Stimulated activated CD4-positive, alpha-beta T cell treated with anti-CD3 and anti-CD28 coated beads, TNF-alpha, amount 100 ng/mL, for 4 hours (primary cell): ENCODE data around the gene MAP1LC3A.
"Not testable (repeated sequence)": the region's sequence is repeated elsewhere in the genome, so short reads cannot be mapped to it uniquely, and the experiment has no call there.

Experiments used
- DNase-seq, 3 experiments: peaks; one replicate each; pipeline ENCODE4 v3.0.0-alpha.2; 2020; ENCODE audit warnings: low read depth in 3 of 3

MAP1LC3A gene

GRCh38 chr20:34558320-34559218 lies at the start of gene MAP1LC3A:
Gene MAP1LC3A (plus strand): TSS chr20:34558718. CDS start chr20:34558869, 151 bp downstream.
- DNase-seq, result peak; percentile 85 to 89 (median 87)

DNA sequence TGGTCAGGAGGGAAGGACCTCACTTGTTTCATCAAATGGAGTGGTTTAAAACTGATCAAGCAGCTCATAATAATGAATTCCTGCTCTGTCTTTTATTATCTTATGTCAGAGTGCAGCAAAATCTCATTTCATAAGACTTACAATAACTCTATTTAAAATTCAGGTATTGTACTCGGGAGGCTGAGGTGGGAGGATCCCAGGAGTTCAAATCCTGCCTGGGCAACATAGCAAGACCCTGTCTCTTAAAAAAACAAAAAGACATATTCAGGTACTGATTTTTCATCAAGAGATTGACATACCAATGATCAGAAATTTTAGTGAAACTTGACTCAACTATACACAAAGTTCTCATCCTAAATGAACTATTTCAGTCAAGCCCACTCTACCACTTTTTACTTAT lies 47.9 kb upstream of the MAP1LC3A start:
- no peak for DNase-seq

DNA sequence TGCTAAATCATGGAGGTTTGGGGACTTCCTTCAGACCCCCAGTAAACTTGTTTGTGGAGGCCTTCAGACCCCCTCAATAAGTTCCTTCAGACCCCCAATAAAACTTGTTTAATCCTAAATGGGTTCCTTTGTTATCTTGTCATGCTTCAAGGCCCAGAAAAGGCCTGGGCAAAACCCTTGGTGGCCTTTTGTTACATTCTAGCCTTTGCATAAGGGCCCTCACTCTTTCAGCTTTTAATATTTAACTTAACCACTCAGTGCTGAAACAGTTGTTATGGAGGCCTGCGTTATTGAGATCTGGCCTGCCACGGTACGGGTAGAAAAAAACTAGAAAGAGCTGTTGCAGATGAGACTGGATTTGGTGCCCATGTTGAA lies 46.6 kb upstream of the MAP1LC3A start:
- DNase-seq, result no peak

GRCh38 chr20:34512266-34512954 lies 46.1 kb upstream of the MAP1LC3A start:
- no peak for DNase-seq

- DNase-seq, result no peak
Observed at GRCh38 chr20:34512955-34513419, 45.5 kb upstream of the MAP1LC3A start.

DNA sequence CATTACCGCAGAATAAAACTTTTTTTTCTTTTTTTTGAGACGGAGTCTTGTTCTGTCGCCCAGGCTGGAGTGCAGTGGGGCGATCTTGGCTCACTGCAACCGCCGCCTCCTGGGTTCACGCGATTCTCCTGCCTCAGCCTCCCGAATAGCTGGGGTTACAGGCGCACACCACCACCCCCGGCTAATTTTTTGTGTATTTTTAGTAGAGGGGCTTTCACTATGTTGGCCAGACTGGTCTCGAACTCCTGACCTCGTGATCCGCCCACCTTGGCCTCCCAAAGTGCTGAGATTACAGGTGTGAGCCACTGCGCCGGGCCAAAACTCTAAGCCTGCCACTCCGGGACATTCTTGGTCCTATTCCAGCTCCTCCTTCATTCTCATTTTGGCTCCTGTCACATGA lies 44.5 kb upstream of the MAP1LC3A start:
- DNase-seq, result not testable (repeated sequence)

DNA sequence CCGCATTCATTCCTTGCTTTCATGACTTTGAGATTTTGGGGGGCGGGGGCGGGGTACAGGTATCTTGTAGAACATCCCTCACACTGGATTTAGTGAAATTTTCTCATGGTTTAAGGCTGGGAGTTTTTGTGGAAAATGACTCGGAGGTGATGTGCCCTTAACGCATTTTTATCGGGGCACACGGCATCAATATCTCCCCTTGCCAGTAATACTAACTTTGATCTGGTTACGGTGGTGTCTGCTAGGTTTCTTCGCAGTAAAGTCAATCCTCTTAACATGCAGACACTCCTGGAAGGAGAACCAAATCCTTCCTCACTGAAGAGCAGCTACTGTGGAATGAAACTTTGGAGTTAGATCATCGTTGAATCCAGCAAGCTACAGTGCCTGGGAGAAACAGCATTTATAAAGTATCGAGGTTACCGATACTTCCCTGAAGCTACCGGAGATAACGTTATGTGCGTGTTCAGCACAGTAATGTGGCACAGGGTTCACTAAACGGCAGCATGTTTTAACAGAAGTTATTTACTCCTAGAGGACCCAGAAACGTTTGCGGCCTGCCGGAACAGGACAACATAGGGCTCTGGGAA lies 43.5 kb upstream of the MAP1LC3A start:
- no peak for DNase-seq

DNA sequence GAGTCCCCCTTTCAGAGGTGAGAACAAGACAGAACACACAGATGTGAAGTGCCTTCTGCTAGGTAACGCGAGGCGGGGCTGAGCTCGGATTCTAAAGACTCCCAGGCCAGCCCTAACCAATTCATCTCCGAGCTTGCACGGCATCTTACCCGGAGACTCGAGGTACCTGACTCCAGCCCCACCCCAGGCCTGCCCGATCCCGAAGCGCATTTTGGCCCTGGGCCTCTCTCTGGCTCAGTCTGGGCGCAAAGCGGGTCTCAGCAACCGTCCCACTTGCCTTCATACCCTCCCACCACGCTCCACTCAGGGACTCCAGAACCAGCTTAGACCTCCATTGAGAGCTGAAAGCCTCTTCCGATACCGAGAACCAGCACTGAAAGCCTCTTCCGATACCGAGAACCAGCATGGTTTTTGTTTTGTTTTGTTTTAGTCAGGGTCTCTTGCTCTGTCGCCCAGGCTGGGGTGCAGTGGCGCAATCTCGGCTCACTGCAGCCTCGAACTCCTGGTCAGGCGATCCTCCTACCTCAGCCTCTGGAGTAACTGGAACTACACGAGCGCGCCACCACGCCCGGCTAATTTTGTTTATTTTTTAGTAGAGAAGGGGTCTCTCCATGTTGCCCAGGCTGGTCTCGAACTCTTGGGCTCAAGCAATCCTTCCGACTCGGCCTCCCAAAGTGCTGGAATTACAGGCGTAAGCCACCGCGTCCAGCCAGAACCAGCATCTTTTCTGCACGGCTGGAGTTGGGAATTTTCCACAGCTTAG lies 42.9 kb upstream of the MAP1LC3A start:
- DNase-seq, result peak; percentile 36 to 56 (median 50)

- peak; percentile 88 to 93 (median 92) for DNase-seq
Observed at GRCh38 chr20:34516247-34517113, 42.0 kb upstream of the MAP1LC3A start, which contains the start of gene DYNLRB1. Gene DYNLRB1 (plus strand): TSS chr20:34516422. CDS start chr20:34516459, 37 bp downstream.

- no peak for DNase-seq
Observed at GRCh38 chr20:34517114-34517505, 41.4 kb upstream of the MAP1LC3A start.

GRCh38 chr20:34518863-34519262 lies 39.7 kb upstream of the MAP1LC3A start:
- DNase-seq, result not testable (repeated sequence)

DNA sequence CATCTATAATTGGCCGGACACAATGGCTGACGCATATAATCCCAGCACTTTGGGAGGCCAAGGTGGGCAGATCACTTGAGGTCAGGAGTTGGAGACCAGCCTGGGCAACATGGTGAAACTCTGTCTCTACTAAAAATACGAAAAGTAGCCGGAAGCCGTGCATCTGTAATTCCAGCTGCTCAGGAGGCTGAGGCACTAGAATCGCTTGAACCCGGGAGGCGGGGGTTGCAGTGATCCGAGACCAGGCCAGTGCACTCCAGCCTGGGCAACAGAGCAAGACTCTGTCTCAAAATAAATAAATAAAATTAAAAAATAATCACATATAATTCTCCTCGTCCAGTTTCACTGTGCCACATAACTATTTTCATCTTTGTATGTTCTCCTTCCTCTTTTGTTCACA lies 38.7 kb upstream of the MAP1LC3A start:
- not testable (repeated sequence) for DNase-seq

DNA sequence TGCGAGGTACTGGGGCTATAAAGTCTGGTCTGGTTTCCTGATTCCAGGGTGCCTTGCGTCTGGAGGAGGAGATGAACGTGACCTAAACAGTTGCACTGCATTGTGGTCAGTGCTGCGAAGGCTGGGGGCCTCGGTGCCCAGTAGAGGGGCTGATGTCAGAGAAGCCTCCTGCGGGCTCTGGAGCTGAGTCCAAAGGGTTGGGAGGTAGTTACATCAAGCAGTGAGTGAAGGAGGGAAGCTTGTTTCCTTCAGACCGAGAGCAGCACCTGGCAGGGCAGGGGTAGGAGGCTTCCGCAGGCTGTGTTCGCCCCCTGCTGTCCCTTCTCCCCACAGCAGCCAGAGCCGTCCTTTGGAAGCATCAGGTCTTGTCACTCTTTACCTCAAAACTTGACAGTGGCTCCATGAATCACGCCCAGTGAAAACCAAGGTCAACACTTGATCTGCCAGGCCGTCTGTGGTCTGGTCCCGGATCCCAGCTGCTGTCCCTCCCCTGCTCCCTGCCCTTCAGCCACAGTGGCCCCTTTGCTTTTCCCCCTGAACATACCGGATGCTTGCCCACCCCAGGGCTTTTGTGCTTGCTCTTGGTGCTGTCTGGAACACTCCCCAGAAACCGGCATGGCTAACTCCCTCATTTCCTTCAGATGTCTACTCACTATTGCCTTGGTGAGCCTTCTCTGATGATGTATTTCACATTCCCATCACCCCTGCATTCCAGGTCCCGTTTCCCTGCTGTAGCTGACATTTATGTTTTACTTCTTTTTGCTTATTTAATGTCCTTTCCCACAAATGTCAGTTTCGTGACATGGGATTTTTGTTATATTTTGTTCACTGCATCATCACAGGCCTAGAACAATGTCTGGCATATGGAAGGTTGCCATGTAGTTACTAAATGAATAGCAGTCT lies 35.3 kb upstream of the MAP1LC3A start:
- DNase-seq, result peak in 1 of 3 experiments; percentile 37

DNA sequence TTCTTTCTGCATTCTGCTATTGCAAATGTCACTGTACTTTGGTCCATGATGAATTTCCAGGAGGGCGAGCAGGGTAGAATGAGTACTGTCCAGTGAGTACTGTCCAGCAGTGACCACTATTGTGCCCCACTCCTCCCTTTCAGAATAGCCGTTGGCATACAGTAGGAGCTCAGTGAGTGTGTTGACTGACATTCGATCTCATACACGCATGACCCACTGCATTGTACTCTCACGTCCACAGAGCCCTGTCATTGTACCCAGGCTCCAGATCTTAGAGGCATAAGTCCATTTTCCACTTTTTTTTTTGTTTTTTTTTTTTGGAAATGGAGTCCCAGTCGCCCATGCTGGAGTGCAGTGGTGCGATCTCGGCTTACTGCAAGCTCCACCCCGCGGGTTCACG lies 34.1 kb upstream of the MAP1LC3A start:
- no peak for DNase-seq

DNA sequence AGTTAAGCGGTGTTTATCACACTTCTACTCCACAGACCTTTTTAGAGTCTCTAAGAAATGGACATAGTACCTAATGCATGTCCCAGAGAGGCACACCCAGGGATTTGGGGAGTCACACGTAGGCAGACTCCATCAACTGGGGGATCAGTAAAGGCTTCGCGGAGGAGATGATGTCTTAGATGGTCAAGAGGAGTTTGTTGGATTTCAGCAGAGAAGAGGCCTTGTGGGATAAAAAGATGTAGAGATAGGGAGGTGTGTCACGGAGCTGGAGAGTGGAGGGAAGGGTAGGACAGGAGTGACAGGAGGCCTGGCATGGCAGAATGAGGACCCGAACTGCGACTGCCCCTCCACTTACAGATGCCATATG lies 33.2 kb upstream of the MAP1LC3A start:
- no peak for DNase-seq

DNA sequence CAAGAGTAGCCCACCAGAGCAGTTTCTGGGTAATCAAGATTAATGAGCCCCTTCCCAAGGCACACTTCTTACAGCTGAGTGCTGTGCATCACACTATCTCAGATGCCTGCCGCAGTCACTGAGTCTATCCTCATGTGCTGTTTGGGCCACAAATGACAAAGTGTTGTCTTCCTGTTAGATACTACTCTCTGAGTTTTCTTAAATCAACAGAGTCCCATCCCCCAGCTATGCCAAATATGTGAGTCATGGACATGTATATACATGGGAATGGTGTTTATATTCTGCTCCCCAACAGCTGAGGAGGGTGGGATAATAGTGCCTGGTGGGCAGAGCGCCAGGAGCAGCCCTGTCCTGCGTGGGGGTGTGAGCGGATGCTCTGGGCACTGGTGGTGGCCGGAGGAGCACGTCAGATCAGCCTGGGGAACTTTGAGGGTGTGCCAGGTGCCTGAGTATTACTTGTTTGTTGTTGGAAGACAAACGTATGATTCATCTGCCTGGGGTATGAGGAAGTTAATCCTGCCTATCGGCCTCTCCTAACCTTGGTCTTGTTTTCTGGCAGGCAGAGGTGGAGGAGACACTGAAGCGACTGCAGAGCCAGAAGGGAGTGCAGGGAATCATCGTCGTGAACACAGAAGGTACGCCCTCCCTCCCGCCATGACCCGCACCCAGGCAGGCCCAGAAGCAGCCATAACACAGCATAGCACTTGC lies 32.7 kb upstream of the MAP1LC3A start:
- no peak for DNase-seq

DNA sequence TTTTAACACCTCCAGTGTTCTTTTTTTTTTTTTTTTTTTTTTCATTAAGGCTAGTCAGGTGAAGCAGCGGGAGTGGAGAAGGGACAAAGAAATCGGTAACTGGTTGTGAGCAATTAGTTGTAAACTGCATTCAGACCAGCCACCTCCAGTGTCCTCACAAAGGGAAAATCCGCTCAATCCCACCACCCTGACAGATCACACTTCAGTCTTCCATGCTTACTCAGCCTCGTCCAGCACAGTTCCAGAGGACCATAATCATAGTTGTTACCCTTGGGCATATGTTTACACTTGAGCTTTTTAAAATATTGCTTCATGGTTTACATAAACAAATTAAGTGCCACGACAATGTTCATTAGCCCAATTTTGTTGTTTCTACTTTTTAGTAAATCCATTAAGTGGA lies 32.1 kb upstream of the MAP1LC3A start:
- DNase-seq, result no peak

DNA sequence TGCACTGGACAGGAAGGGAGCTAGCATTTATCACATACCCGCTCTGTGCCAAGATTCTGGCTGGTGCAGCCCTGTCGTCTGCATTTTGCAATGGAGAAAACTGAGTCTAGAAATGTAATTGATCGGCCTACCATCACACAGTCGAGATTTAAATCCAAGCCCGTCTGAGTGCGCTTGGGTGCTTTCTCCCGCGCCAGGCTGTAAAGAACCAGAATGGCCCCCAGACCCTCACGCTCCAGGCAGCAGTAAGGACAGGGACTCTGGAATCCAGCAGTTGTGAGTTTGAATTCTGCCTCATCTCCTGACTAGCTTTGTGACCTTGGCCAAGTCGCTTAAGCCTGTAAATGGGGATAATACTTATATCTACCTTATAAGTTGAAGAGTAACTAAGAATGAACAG lies 31.5 kb upstream of the MAP1LC3A start:
- no peak for DNase-seq

DNA sequence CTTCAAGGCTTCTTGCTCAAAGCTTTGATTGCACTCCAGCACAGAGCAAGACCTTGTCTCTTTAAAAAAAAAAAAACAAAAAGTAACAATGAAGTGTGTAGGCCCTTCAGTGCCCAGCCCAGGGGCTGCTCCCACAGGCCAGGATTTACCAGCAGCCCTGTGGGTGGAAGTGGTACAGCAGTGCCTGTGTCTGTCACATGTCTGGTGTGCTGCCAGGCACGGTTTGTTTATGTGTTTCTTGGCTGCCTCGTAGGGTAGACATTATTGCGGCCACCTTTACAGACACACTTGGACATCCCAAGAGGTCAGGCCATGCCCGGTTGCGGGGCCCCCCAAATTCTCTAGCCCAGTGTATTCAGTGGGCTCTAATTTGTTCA lies 29.6 kb upstream of the MAP1LC3A start:
- DNase-seq, result no peak
